Measurements from ENCODE around the gene SYNPO2L. TPM values are rescaled to one million over a fixed set of nuclear protein-coding genes. Genes with fewer than 3 reads are reported as not detected.
"Not testable (repeated sequence)": the region's sequence is repeated elsewhere in the genome, so short reads cannot be mapped to it uniquely, and the experiment has no call there.

SYNPO2L gene
- polyA plus RNA-seq, 4 donors = 0.19 to 0.81 (median 0.48) TPM

- DNase-seq (ENCODE audit: low read depth in 4 of 4, low spot score in 3 of 4) = peak in 1 of 4 donors; percentile 47
Measured at GRCh38 chr10:73625004-73625883, 30.6 kb downstream of the SYNPO2L start.

DNA sequence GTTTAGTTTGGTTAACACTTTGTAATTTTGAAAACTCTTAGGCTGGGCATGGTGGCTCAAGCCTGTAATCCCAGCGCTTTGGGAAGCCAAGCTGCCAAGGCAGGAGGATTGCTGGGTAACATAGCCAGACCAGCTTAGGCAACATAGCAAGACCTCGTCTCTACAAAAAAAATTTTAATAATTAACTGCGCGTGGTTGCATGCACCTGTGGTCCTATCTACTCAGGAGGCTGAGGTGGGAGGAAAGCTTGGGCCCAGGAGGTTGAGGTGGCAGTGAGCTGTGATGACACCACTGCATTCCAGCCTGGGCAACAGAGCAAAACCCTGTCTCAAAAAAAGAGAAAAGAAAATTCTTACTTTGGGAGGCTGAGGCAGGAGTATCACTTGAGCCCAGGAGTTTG, 32.8 kb downstream of the SYNPO2L start:
- DNase-seq (ENCODE audit: low read depth in 4 of 4, low spot score in 3 of 4) = no peak

DNA sequence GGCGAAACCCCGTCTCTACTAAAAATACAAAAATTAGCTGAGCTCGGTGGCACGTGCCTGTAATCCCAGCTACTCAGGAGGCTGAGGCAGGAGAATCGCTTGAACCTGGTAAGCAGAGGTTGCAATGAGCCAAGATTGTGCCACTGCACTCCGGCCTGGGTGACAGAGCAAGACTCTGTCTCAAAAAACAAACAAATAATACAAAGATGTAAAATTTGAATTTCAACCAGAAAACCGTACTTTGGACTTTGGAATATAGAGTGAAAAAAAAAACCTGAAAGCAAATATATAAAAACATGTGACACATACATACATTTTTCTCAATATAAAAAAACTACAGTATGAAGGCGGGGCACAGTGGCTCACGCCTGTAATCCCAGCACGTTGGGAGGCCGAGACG, 34.9 kb downstream of the SYNPO2L start:
- DNase-seq (ENCODE audit: low read depth in 4 of 4, low spot score in 3 of 4) = not testable (repeated sequence)

DNA sequence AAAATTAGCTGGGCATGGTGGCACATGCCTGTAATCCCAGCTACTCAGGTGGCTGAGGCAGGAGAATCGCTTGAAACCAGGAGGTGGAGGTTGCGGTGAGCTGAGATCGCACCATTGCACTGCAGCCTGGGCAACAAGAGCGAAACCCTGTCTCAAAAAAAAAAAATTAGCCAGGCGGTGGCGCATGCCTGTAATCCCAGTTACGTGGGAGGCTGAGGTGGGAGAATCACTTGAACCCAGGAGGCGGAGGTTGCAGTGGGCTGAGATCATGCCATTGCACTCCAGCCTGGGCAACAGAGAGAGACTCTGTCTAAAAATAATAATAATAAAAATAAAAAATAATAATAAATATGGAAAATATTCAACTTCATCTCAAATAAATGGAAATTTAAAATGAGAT, 38.7 kb downstream of the SYNPO2L start:
- DNase-seq (ENCODE audit: low read depth in 4 of 4, low spot score in 3 of 4) = not testable (repeated sequence)

- DNase-seq (ENCODE audit: low read depth in 4 of 4, low spot score in 3 of 4) = no peak
Measured at GRCh38 chr10:73614720-73615119, 41.1 kb downstream of the SYNPO2L start.

DNA sequence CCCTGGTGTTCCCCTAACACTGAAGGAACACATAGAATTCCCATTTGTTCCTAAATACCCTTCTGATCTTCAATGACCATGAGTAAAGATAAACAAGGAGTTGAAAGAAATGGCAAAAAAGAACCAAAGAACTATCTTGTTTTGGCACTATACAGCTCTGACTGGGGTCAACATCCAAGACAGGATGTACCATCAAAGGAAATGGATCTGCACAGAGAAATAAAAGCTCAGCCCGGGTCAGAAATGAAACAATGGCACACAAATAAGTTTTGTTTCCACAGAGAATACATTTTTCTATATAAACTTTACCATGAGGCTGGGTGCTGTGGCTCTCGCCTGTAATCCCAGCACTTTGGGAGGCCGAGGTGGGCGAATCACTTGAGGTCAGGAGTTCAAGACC, 46.7 kb downstream of the SYNPO2L start:
- DNase-seq (ENCODE audit: low read depth in 4 of 4, low spot score in 3 of 4) = no peak

DNA sequence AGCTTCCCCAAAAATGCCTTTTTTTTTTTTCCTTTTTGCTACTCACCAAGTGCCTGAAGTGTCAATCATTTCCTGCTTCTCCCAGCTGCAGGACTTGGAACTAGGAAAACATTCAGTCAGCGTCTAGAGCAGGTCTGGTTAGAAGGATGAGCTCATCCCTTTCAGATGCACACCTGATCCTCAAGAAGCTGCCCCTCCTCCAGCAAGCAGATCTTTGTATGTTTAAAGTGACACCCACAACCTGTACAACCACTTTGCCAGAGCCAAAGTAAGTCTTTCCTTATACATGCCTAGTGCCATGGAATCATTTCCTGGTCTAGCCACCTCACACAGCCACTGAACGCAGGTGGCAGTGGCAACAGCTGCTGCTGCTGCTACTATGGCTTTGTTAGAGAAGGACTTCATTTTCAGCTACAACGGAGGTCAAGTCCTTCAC, 54.3 kb downstream of the SYNPO2L start:
- peak in 1 of 4 donors; percentile 41 for DNase-seq (ENCODE audit: low read depth in 4 of 4, low spot score in 3 of 4)

DNA sequence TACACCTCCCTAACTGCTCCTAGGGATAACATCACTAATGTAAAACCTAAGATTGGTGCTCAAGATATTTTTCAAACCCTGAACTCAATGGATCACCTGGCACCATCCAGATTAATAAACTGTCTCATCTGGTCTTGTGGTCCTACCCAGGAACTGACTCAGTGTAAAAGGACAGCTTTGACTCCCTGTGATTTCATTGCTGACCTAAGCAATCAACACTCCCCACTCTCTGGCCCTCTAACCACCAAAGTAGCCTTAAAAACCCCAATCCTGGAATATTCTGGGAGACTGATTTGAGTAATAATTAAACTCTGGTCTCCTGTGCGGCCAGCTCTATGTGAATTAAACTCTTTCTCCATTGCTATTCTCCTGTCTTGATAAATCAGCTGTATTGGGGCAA, 58.5 kb downstream of the SYNPO2L start:
- no peak for DNase-seq (ENCODE audit: low read depth in 4 of 4, low spot score in 3 of 4)

Other genes starting within 250 kb of the SYNPO2L start
- 100 to 1,000 TPM in 1 of 4 donors, 10 to 100 TPM in 3; 82.4 to 101 (median 91.3) TPM for gene ANXA7, start 242.0 kb downstream of the SYNPO2L start, polyA plus RNA-seq (ENCODE audit: insufficient read length in 4 of 4)
- gene MSS51, start 222.5 kb downstream of the SYNPO2L start, polyA plus RNA-seq (ENCODE audit: insufficient read length in 4 of 4) = 1 to 10 TPM; 1.5 to 5.0 (median 1.9) TPM
- 10 to 100 TPM; 70.6 to 87.0 (median 71.7) TPM for gene PPP3CB, start 160.0 kb downstream of the SYNPO2L start, polyA plus RNA-seq (ENCODE audit: insufficient read length in 4 of 4)
- 10 to 100 TPM; 16.7 to 40.2 (median 33.9) TPM for gene USP54, start 64.7 kb downstream of the SYNPO2L start, polyA plus RNA-seq (ENCODE audit: insufficient read length in 4 of 4)
- gene MYOZ1, start 14.6 kb downstream of the SYNPO2L start, polyA plus RNA-seq (ENCODE audit: insufficient read length in 4 of 4) = 1 to 10 TPM; 1.4 to 5.8 (median 4.5) TPM
- gene AGAP5, start 42.1 kb upstream of the SYNPO2L start, polyA plus RNA-seq (ENCODE audit: insufficient read length in 4 of 4) = 10 to 100 TPM in 3 of 4 donors, 1 to 10 TPM in 1; 4.8 to 32.9 (median 12.8) TPM
- 10 to 100 TPM; 54.4 to 70.3 (median 66.7) TPM for gene SEC24C, start 88.3 kb upstream of the SYNPO2L start, polyA plus RNA-seq (ENCODE audit: insufficient read length in 4 of 4)
- gene CHCHD1, start 126.0 kb upstream of the SYNPO2L start, polyA plus RNA-seq (ENCODE audit: insufficient read length in 4 of 4) = 10 to 100 TPM; 31.6 to 54.2 (median 48.5) TPM
- gene ZSWIM8, start 129.6 kb upstream of the SYNPO2L start, polyA plus RNA-seq (ENCODE audit: insufficient read length in 4 of 4) = 100 to 1,000 TPM in 2 of 4 donors, 10 to 100 TPM in 2; 88.4 to 128 (median 102) TPM
- 10 to 100 TPM; 24.1 to 37.1 (median 31.9) TPM for gene NDST2, start 155.6 kb upstream of the SYNPO2L start, polyA plus RNA-seq (ENCODE audit: insufficient read length in 4 of 4)
- 10 to 100 TPM; 20.0 to 32.1 (median 22.8) TPM for gene CAMK2G, start 218.5 kb upstream of the SYNPO2L start, polyA plus RNA-seq (ENCODE audit: insufficient read length in 4 of 4)

Data from left renal pelvis (tissue), 4 donors.